NT2/D1 (cell line): ENCODE results near the gene NOLC1.

Experiments
- DNase-seq: peaks from one replicate; pipeline ENCODE4 v3.0.0-alpha.2; 2011; ENCODE audit warnings: low read depth, low spot score
- H3K27me3 ChIP-seq: 2 replicates; pipeline ENCODE4 v1.6.0; 2011; ENCODE audit warnings: mild to moderate bottlenecking; ENCODE audit not compliant: insufficient read length, insufficient read depth
- H3K36me3 ChIP-seq: 2 replicates; pipeline ENCODE4 v1.6.1; 2011; ENCODE audit warnings: mild to moderate bottlenecking, low read length, mixed read lengths; ENCODE audit not compliant: insufficient read depth, insufficient read length
- H3K4me1 ChIP-seq: 2 replicates; pipeline ENCODE4 v1.5.1; 2011; ENCODE audit not compliant: insufficient read depth, insufficient read length
- H3K4me3 ChIP-seq: 2 replicates; pipeline ENCODE4 v1.5.1; 2011; ENCODE audit warnings: low read depth; ENCODE audit not compliant: insufficient read length
- H3K9ac ChIP-seq: 2 replicates; pipeline ENCODE4 v1.6.0; 2011; ENCODE audit warnings: low read depth; ENCODE audit not compliant: insufficient read length
- H3K9me3 ChIP-seq: 2 replicates; pipeline ENCODE4 v1.5.1; 2011; ENCODE audit warnings: mild to moderate bottlenecking, low read length; ENCODE audit not compliant: insufficient read depth
- SUZ12 ChIP-seq: IDR thresholded peaks from 2 replicates; pipeline ENCODE4 v1.6.1; 2011; ENCODE audit not compliant: insufficient read length, insufficient read depth; ENCODE audit errors: extremely low read depth
- YY1 ChIP-seq: IDR thresholded peaks from 2 replicates; pipeline ENCODE4 v1.6.1; 2011; ENCODE audit not compliant: insufficient read length, insufficient read depth
- ZNF274 ChIP-seq: IDR thresholded peaks from 2 replicates; pipeline ENCODE4 v1.6.1; 2011; ENCODE audit warnings: mild to moderate bottlenecking, low read depth, low read length

The NOLC1 gene

DNA sequence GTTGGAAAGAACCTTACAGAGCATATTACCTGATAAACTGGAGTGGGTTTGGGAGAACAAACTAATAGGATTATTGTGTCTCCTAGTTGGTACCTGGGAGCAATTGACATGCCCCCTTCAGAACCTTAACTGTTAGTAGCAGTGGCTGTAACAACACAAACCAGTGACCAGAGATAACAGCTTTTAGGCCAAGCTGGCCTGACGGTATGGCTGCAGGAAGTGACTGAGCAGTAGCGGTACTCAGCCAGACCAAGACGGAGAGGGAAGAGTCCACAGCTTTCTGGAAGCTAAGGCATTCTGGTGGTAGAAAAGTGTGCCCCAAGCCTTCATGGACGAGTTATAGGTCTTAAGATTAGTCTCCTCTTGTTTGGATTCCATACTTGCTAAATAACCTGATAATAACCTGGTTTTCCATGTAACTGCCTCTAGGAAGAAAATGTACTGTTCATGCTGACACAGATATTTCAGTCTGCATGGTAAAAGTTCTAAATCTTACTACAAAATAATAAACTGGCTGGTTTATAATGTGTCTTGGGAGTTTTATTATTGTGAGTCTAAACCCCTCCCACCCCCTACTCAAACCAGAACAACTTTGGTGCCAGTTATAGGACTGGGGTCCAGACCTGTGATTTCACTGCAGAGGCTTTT, 11.3 kb downstream of the NOLC1 start:
- DNase-seq, result no peak
- no peaks in the 10 kb centered on the region for H3K27me3 ChIP-seq
- H3K36me3 ChIP-seq, result peaks cover 54% of the 10 kb centered on the region
- H3K9ac ChIP-seq, result peak overlapping the region; percentile 39
- H3K9me3 ChIP-seq, result no peaks in the 10 kb centered on the region
- no peak overlapping the region for H3K4me3 ChIP-seq
- H3K4me1 ChIP-seq, result no peaks in the 10 kb centered on the region
- TF ChIP-seq SUZ12, result no peak

DNA sequence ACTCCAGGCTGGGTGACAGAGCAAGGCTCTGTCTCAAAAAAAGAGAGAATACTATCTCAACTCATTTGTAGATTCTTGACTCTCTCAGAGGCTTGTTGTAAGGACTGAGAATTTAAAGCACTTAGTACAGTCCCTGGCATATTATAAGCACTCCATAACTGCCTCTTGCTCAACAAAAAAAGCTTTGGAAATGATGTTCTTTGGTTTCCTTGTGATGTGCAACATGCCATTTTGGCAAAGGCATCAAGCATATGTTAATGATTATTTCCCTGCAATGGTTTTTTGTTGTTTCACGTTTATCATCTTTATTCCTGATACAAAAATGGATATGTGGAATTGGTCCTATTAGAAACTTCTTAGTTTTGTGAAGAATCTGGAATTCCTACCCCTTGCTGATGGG, 15.7 kb downstream of the NOLC1 start:
- Histone ChIP-seq H3K27me3 (no peaks in the 10 kb centered on the region), H3K36me3 (peaks cover 10% of the 10 kb centered on the region), H3K9me3 (no peaks in the 10 kb centered on the region), H3K4me3 (no peak overlapping the region), H3K4me1 (no peaks in the 10 kb centered on the region), H3K9ac (no peak overlapping the region)
- TF ChIP-seq YY1 (no peak), SUZ12 (no peak), ZNF274 (no peak)
- no peak for DNase-seq

GRCh38 chr10:102170602-102171001, 18.4 kb downstream of the NOLC1 start:
- no peak overlapping the region for H3K4me3 ChIP-seq
- no peak for DNase-seq
- no peaks in the 10 kb centered on the region for H3K9me3 ChIP-seq
- no peaks in the 10 kb centered on the region for H3K4me1 ChIP-seq
- no peak overlapping the region for H3K9ac ChIP-seq
- no peaks in the 10 kb centered on the region for H3K36me3 ChIP-seq
- TF ChIP-seq YY1, result no peak
- no peak for TF ChIP-seq ZNF274
- H3K27me3 ChIP-seq, result no peaks in the 10 kb centered on the region

- TF ChIP-seq ZNF274, result no peak
- no peak for TF ChIP-seq SUZ12
- TF ChIP-seq YY1, result no peak
- H3K4me1 ChIP-seq, result no peaks in the 10 kb centered on the region
- no peaks in the 10 kb centered on the region for H3K36me3 ChIP-seq
- no peaks in the 10 kb centered on the region for H3K27me3 ChIP-seq
- no peaks in the 10 kb centered on the region for H3K9me3 ChIP-seq
- H3K9ac ChIP-seq, result no peak overlapping the region
- H3K4me3 ChIP-seq, result no peak overlapping the region
- DNase-seq, result no peak
These were observed 20.1 kb downstream of the NOLC1 start for GRCh38 chr10:102172288-102172687.

DNA sequence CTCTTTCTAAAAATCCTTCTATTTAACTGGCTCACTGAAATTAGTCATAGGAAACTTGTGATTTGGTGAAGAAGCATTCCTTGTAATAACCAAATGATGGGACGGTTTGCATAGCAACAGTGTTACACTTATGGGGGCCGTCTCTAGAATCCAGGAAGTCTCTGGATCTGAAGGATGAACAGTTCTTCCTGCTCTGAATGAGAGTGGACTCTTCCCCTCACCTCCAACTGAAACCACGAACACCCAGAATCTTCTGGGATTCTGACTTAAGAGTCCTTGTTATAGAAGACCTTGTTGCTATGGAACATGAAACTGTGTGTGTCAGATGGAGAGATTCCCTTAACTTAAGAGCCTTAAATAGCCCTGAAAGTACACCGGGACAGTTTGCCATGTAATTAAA, 23.2 kb downstream of the NOLC1 start:
- Histone ChIP-seq H3K36me3 (no peaks in the 10 kb centered on the region), H3K27me3 (no peaks in the 10 kb centered on the region), H3K4me3 (no peak overlapping the region), H3K9ac (no peak overlapping the region), H3K4me1 (no peaks in the 10 kb centered on the region), H3K9me3 (no peaks in the 10 kb centered on the region)
- no peak for DNase-seq
- TF ChIP-seq ZNF274 (no peak), YY1 (no peak), SUZ12 (no peak)

GRCh38 chr10:102184606-102185005, 32.4 kb downstream of the NOLC1 start:
- Histone ChIP-seq H3K9me3 (peaks cover 13% of the 10 kb centered on the region; the same call in 1 of the 2 replicates), H3K4me1 (no peaks in the 10 kb centered on the region), H3K9ac (no peak overlapping the region), H3K27me3 (no peaks in the 10 kb centered on the region), H3K4me3 (no peak overlapping the region), H3K36me3 (no peaks in the 10 kb centered on the region)
- DNase-seq, result no peak
- TF ChIP-seq SUZ12, result no peak
- TF ChIP-seq YY1, result no peak
- TF ChIP-seq ZNF274, result no peak

GRCh38 chr10:102185272-102185671, 33.1 kb downstream of the NOLC1 start:
- TF ChIP-seq SUZ12, result no peak
- TF ChIP-seq YY1, result no peak
- TF ChIP-seq ZNF274, result no peak
- DNase-seq, result no peak
- Histone ChIP-seq H3K9ac (no peak overlapping the region), H3K27me3 (no peaks in the 10 kb centered on the region), H3K36me3 (no peaks in the 10 kb centered on the region), H3K4me1 (no peaks in the 10 kb centered on the region), H3K9me3 (peaks cover 13% of the 10 kb centered on the region; the same call in 1 of the 2 replicates), H3K4me3 (no peak overlapping the region)
